ENCODE measurements around the gene GCFC2.

Gene GCFC2

DNA sequence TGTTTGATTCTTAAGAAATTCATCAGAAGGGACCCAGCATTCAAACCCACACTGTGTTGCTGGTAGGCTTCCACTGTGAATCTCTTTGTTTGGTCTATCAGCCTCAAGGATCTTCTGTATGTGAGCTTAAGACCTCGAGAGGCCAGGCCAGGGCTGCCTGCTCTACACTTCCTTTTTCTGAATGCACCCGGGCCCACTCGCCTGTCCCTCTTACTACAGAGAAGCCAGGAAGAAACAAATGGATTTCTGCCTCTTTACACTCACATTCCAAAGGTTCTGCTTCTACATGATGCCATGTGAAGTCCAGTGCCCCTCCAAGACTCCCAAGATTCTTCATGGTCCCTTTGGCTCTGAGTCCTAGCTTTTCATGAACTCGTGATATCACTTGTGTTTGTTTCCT, 89.5 kb downstream of the GCFC2 start:
- no peak for DNase-seq

GRCh38 chr2:75619956-75620740, 90.6 kb downstream of the GCFC2 start:
- no peak for DNase-seq

DNA sequence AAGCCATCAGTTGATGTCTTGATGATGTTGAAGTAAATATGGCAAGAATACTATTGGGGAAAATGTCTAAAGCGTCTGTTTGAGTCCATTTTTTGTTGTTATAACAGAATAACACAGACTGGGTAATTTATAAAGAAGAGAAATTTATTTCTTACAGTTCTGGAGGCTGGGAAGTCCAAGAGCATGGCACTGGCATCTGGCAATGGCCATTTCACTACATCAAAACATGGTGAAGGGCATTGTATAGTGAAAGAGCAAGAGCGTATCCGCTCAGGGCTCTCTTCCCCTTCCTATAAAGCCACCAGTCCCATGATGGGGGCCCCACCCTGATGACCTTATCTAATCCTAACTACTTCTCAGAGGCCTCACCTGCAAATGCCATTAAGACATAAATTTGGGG, 93.8 kb downstream of the GCFC2 start:
- no peak for DNase-seq

DNA sequence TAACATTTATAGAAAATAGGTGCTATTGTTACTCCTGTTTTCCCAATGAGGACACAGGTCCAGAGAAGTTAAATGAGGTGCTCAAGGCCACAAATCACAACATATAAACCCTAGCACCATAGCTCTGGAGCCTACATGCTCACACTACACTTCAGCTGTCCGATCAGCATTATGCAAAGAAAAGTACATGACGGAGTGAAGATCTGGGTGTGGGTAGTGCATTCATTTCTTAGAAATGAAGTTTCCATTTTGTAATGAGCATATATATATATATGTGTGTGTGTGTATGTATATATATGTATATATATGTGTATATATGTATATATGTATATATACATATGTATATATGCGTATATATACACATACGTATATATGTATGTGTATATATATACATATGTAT, 94.3 kb downstream of the GCFC2 start:
- DNase-seq: no peak

DNA sequence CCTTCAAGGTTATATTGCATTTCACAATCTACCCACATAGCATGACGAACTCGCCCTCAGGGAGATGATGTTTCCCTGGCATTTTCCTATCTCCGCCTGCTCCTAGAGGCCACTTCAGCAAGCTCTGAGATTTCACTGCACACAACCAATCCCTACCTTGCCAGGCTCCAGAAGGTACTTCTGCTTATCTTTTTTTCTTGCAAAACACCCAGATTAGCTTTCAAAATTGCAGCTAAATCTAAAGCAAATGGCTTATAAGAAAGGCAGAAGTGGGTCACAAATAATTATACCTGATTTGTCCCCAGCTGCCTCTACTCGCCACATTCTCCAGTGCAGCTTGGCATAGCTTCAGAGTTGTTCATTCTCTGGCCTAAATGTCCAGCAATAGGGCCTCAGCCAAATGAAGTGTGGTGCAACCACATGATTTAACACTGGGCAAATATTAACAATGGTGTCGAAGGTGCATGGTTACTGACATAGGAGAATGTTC, 96.5 kb downstream of the GCFC2 start:
- no peak for DNase-seq

- DNase-seq: no peak
Measured at GRCh38 chr2:75612862-75613243, 97.9 kb downstream of the GCFC2 start.

All from activated effector memory CD4-positive, alpha-beta T cell treated with anti-CD3 and anti-CD28 coated beads, Interleukin-2, amount 50 U/mL, for 16 hours (primary cell).